DND-41 (cell line): ENCODE results near the gene CAPRIN2.

Source experiments
- ATAC-seq: fragments of 200-7000 bp; cut with Tn5 transposase; 3 replicates; pipeline ENCODE4 v1.9.1; 2021; ENCODE audit warnings: low read depth; ENCODE audit not compliant: insufficient read depth
- DNase-seq: peaks from one replicate; pipeline ENCODE4 v3.0.0-alpha.2; 2020
- H2AFZ ChIP-seq: 2 replicates; pipeline ENCODE4 v1.6.0; 2012; ENCODE audit warnings: low read depth, low read length
- H3K27ac ChIP-seq: 2 replicates; pipeline ENCODE4 v1.5.1; 2012; ENCODE audit warnings: low read length, inconsistent platforms
- H3K27me3 ChIP-seq: fragments of 200-600 bp; sonication (generic); 2 replicates; pipeline ENCODE4 v1.6.0; 2012; ENCODE audit warnings: low read length, mild to moderate bottlenecking, inconsistent platforms; ENCODE audit not compliant: insufficient read depth, poor library complexity
- H3K36me3 ChIP-seq: 2 replicates; pipeline ENCODE4 v1.5.1; 2012; ENCODE audit warnings: low read length, inconsistent platforms; ENCODE audit not compliant: insufficient read depth
- H3K4me1 ChIP-seq: 2 replicates; pipeline ENCODE4 v1.5.1; 2012; ENCODE audit warnings: mild to moderate bottlenecking, low read length; ENCODE audit not compliant: insufficient read depth
- H3K4me2 ChIP-seq: 2 replicates; pipeline ENCODE4 v1.6.0; 2012; ENCODE audit warnings: mild to moderate bottlenecking, moderate library complexity, low read length, inconsistent platforms; ENCODE audit not compliant: insufficient read depth
- H3K4me3 ChIP-seq, 2 experiments: fragments of 200-600 bp in 1 of 2; shearing (Covaris generic) in 1 of 2; 2 replicates each; pipeline ENCODE4 v1.5.1; 2012 to 2016; ENCODE audit warnings: inconsistent platforms in 2 of 2, low read length in 2 of 2, mild to moderate bottlenecking in 2 of 2, low read depth in 1 of 2, moderate library complexity in 1 of 2
- H3K79me2 ChIP-seq: 2 replicates; pipeline ENCODE4 v1.6.0; 2012; ENCODE audit warnings: low read length, inconsistent platforms; ENCODE audit not compliant: insufficient read depth
- H3K9ac ChIP-seq: 2 replicates; pipeline ENCODE4 v1.6.0; 2012; ENCODE audit warnings: low read depth, mild to moderate bottlenecking, inconsistent platforms, low read length, moderate library complexity
- H3K9me3 ChIP-seq: 2 replicates; pipeline ENCODE4 v1.5.1; 2012; ENCODE audit warnings: low read length, moderate library complexity, mild to moderate bottlenecking, inconsistent platforms; ENCODE audit not compliant: insufficient read depth, severe bottlenecking
- H4K20me1 ChIP-seq: 2 replicates; pipeline ENCODE4 v1.6.0; 2012; ENCODE audit warnings: low read length; ENCODE audit not compliant: insufficient read depth
- EZH2 ChIP-seq: IDR thresholded peaks from 3 replicates; pipeline ENCODE4 v1.6.1; 2012; ENCODE audit warnings: borderline replicate concordance, low read depth, mild to moderate bottlenecking, moderate library complexity, low read length, inconsistent platforms; ENCODE audit not compliant: severe bottlenecking
- TF ChIP-seq, protein P1 (sequence below): IDR thresholded peaks from 2 replicates; pipeline ENCODE4 v1.5.1; 2012; ENCODE audit warnings: borderline replicate concordance, low read length, moderate library complexity, mild to moderate bottlenecking; ENCODE audit not compliant: poor library complexity, severe bottlenecking; ENCODE audit errors: extremely low read depth

The CAPRIN2 gene

DNA sequence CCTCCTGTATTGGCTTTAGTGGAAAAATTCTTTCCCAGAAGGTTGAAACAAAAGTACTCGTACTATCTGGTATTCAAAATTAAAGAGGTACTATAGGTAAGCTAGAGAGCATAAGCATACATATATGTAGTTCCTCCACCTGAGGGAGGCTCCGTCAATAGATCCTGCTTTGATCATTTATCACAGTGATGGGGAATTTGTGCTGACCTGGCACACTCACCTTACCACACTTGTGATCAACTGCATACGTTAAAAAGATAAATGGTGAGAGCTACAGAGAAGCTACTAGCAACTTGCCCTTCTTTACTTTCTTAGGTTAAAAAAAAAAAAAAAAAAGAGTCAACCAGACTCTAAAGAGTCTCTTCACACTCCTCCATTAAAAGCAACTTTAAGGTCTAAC, 2.5 kb downstream of the CAPRIN2 start:
- H3K4me3 ChIP-seq, result no peak overlapping the region
- DNase-seq (no peak), ATAC-seq (no peak)
- no peaks in the 10 kb centered on the region for H3K9me3 ChIP-seq
- no peaks in the 10 kb centered on the region for H3K27me3 ChIP-seq
- no peak overlapping the region for H3K4me2 ChIP-seq
- peaks cover 28% of the 10 kb centered on the region for H3K4me1 ChIP-seq
- no peak overlapping the region for H3K27ac ChIP-seq
- H3K9ac ChIP-seq, result no peak overlapping the region
- no peak overlapping the region for H2AFZ ChIP-seq
- no peaks in the 10 kb centered on the region; the same call in 1 of the 2 replicates for H3K36me3 ChIP-seq
- no peaks in the 10 kb centered on the region for H4K20me1 ChIP-seq
- no peak for TF ChIP-seq EZH2
- TF ChIP-seq, protein P1, sequence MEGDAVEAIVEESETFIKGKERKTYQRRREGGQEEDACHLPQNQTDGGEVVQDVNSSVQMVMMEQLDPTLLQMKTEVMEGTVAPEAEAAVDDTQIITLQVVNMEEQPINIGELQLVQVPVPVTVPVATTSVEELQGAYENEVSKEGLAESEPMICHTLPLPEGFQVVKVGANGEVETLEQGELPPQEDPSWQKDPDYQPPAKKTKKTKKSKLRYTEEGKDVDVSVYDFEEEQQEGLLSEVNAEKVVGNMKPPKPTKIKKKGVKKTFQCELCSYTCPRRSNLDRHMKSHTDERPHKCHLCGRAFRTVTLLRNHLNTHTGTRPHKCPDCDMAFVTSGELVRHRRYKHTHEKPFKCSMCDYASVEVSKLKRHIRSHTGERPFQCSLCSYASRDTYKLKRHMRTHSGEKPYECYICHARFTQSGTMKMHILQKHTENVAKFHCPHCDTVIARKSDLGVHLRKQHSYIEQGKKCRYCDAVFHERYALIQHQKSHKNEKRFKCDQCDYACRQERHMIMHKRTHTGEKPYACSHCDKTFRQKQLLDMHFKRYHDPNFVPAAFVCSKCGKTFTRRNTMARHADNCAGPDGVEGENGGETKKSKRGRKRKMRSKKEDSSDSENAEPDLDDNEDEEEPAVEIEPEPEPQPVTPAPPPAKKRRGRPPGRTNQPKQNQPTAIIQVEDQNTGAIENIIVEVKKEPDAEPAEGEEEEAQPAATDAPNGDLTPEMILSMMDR, result no peak
- no peaks in the 10 kb centered on the region for H3K79me2 ChIP-seq

DNA sequence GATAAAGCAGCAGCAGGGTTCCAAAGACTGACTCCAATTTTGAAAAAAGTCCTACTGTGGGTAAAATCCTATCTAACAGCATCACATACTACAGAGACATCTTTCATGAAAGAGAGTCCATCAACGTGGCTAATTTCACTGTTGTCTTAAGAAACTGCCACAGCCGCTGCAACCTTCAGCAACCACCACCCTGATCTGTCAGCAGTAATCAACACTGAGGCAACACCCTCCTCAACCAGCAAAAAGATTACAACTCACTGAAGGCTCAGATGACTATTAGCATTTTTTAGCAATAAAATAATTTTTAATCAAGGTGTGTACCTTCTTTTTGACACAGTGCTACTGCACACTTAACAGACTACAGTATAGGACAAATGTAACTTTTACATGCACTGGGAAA, 6.6 kb downstream of the CAPRIN2 start:
- H3K9ac ChIP-seq, result no peak overlapping the region
- no peak overlapping the region for H3K4me2 ChIP-seq
- peaks cover 11% of the 10 kb centered on the region for H3K4me1 ChIP-seq
- TF ChIP-seq EZH2, result no peak
- TF ChIP-seq, protein P1, result no peak
- H3K36me3 ChIP-seq, result 0 out of 2 replicates have a peak, but pooled peaks cover 2% of the 10 kb centered on the region
- no peak overlapping the region for H3K4me3 ChIP-seq
- ATAC-seq, result no peak
- no peak for DNase-seq
- no peaks in the 10 kb centered on the region for H3K27me3 ChIP-seq
- H3K79me2 ChIP-seq, result no peaks in the 10 kb centered on the region
- H3K27ac ChIP-seq, result no peak overlapping the region
- no peaks in the 10 kb centered on the region for H3K9me3 ChIP-seq
- H2AFZ ChIP-seq, result no peak overlapping the region
- no peaks in the 10 kb centered on the region for H4K20me1 ChIP-seq

DNA sequence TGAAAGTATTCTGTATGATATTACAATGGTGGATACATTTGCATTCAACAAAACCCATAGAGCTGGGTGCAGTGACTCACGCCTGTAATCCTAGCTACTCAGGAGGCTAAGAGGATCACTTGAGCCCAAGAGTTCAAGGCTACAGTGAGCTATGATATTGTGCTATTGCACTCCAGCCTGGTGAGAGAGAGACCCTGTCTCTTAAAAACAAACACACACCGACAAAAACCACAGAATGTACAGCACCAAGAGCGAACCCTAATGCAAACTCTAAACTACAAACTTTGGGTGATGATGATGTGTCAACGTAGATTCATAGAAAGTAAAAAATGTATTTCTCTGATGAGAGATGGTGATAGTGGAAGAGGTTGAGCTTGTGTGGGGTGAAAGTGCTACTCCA, 8.6 kb downstream of the CAPRIN2 start:
- Histone ChIP-seq H3K79me2 (no peaks in the 10 kb centered on the region), H3K36me3 (0 out of 2 replicates have a peak, but pooled peaks cover 2% of the 10 kb centered on the region), H3K4me3 (no peak overlapping the region), H3K27me3 (no peaks in the 10 kb centered on the region), H3K9ac (no peak overlapping the region), H3K4me2 (no peak overlapping the region), H3K27ac (no peak overlapping the region), H4K20me1 (no peaks in the 10 kb centered on the region), H2AFZ (no peak overlapping the region), H3K9me3 (no peaks in the 10 kb centered on the region), H3K4me1 (no peaks in the 10 kb centered on the region)
- DNase-seq (no peak), ATAC-seq (no peak)
- TF ChIP-seq EZH2, result no peak
- TF ChIP-seq, protein P1, result no peak

DNA sequence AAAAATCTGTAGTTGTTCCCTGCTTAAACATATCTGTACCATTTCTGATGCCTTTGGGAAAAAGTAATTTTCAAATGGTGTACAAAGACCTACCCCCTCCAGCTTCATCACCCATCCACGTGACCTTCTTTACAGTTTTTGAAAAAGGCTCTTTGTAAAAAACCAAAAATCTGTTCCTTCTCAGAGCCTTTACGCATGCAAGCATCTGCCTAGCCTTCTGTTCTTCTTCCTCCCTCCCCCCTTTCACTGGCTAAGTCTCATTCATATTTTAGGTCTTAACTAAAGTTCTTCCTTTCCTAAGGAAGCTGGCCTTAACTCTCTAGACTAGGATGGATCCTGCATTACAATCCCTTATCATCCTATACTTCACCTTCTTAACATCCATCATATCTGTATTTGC, 10.4 kb downstream of the CAPRIN2 start:
- Histone ChIP-seq H3K79me2 (no peaks in the 10 kb centered on the region), H3K4me1 (no peaks in the 10 kb centered on the region), H3K4me2 (no peak overlapping the region), H2AFZ (no peak overlapping the region), H4K20me1 (no peaks in the 10 kb centered on the region), H3K27ac (no peak overlapping the region), H3K36me3 (peaks cover 7% of the 10 kb centered on the region; the same call in 1 of the 2 replicates), H3K27me3 (no peaks in the 10 kb centered on the region), H3K4me3 (no peak overlapping the region), H3K9ac (no peak overlapping the region), H3K9me3 (no peaks in the 10 kb centered on the region)
- DNase-seq, result no peak
- no peak for ATAC-seq
- TF ChIP-seq EZH2, result no peak
